B cell (primary cell): ENCODE data around the gene HOXB3. TPM values are rescaled to one million over a fixed set of nuclear protein-coding genes. Genes with fewer than 3 reads are reported as not detected.
A peak's percentile ranks its signal among the peaks of the same experiment; 100 is the strongest.

Experiments used
- ATAC-seq: fragments of 200-7000 bp; cut with Tn5 transposase; one replicate; pipeline ENCODE4 v1.10.0; 2021; ENCODE audit warnings: low read depth, mild to moderate bottlenecking, moderate number of reproducible peaks, moderate library complexity
- CTCF ChIA-PET: fragments of 350-600 bp; sonication (Branson Sonifier 250); formaldehyde crosslinking; loops from one replicate; lab custom pipeline; 2021; ENCODE audit warnings: antibody characterized with exemption, inconsistent platforms; lab: Charles Lee
- POLR2A ChIA-PET: fragments of 350-600 bp; sonication (Branson Sonifier 250); formaldehyde crosslinking; loops from one replicate; lab custom pipeline; 2021; ENCODE audit warnings: antibody characterized with exemption; lab: Charles Lee
- DNase-seq: peaks from one replicate; pipeline ENCODE4 v3.0.0; 2013
- H2AFZ ChIP-seq: 2 replicates; pipeline ENCODE4 v1.6.1; 2012; ENCODE audit warnings: mild to moderate bottlenecking, low read depth, low read length; ENCODE audit not compliant: insufficient read depth, poor library complexity, severe bottlenecking
- H3K27ac ChIP-seq, 2 donors: 1 replicate in 1 of 2; 2 replicates in 1 of 2; pipeline ENCODE4 v1.5.1; 2012 to 2013; ENCODE audit warnings: low read length in 2 of 2, mild to moderate bottlenecking in 2 of 2, moderate library complexity in 1 of 2
- H3K27me3 ChIP-seq, 4 experiments: fragments of 200-600 bp in 1 of 4; sonication (generic) in 1 of 4; replicated peaks in 1 of 4; 1 replicate in 2 of 4; 2 replicates in 2 of 4; pipeline versions ENCODE4 v1.6.1 to v1.7.0; 2013 to 2016; ENCODE audit warnings: low read length in 3 of 4, mild to moderate bottlenecking in 2 of 4, mixed read lengths in 1 of 4, moderate library complexity in 1 of 4; ENCODE audit not compliant: insufficient read depth in 4 of 4, control insufficient read depth in 3 of 4; ENCODE audit errors: control extremely low read depth in 1 of 4
- H3K36me3 ChIP-seq, 2 experiments: replicated peaks in 1 of 2; 1 replicate in 1 of 2; 2 replicates in 1 of 2; pipeline versions ENCODE4 v1.6.1 to v1.7.1; 2013; ENCODE audit warnings: low read length in 1 of 2; ENCODE audit not compliant: insufficient read depth in 2 of 2, control insufficient read depth in 1 of 2; ENCODE audit errors: control extremely low read depth in 1 of 2, extremely low read depth in 1 of 2
- H3K4me1 ChIP-seq, 2 donors: fragments of 200-600 bp in 1 of 2; sonication (generic) in 1 of 2; 1 replicate in 1 of 2; 2 replicates in 1 of 2; pipeline versions ENCODE4 v1.5.1 to v1.6.1; 2013 to 2017; ENCODE audit warnings: low read length in 2 of 2; ENCODE audit not compliant: control insufficient read depth in 2 of 2, insufficient read depth in 2 of 2
- H3K4me2 ChIP-seq: replicated peaks from 2 replicates; pipeline ENCODE3; 2012; ENCODE audit warnings: mild to moderate bottlenecking, low read depth, low read length; ENCODE audit not compliant: poor library complexity, severe bottlenecking
- H3K4me3 ChIP-seq, 5 experiments: fragments of 200-600 bp in 1 of 5; sonication (generic) in 1 of 5; 1 replicate in 3 of 5; 2 replicates in 2 of 5; pipeline versions ENCODE4 v1.5.1 to v1.7.0; 2011 to 2016; ENCODE audit warnings: low read length in 4 of 5, mild to moderate bottlenecking in 4 of 5, low read depth in 2 of 5, control low read depth in 1 of 5, moderate library complexity in 1 of 5; ENCODE audit not compliant: insufficient read depth in 1 of 5; ENCODE audit errors: control extremely low read depth in 1 of 5, extremely low read depth in 1 of 5
- H3K79me2 ChIP-seq: fragments of 200-600 bp; sonication (generic); one replicate; pipeline ENCODE4 v1.6.0; 2016; ENCODE audit warnings: low read length; ENCODE audit not compliant: control insufficient read depth, insufficient read depth
- H3K9ac ChIP-seq: fragments of 200-600 bp; sonication (generic); 2 replicates; pipeline ENCODE4 v1.6.1; 2017; ENCODE audit warnings: mild to moderate bottlenecking, low read length, moderate library complexity
- H3K9me3 ChIP-seq, 3 donors: one replicate each; pipeline versions ENCODE4 v1.6.1 to v1.7.1; 2013; ENCODE audit warnings: low read length in 2 of 3; ENCODE audit not compliant: control insufficient read depth in 2 of 3, insufficient read depth in 1 of 3; ENCODE audit errors: control extremely low read depth in 1 of 3
- H4K20me1 ChIP-seq: 2 replicates; pipeline ENCODE4 v1.6.0; 2012; ENCODE audit warnings: mild to moderate bottlenecking, low read length; ENCODE audit not compliant: insufficient read depth, control insufficient read depth, poor library complexity, severe bottlenecking
- H3K27ac Mint-ChIP-seq: one replicate; pipeline ENCODE4 v1.8.0; 2021; ENCODE audit warnings: mixed read lengths
- H3K27me3 Mint-ChIP-seq: one replicate; pipeline ENCODE4 v1.8.0; 2021; ENCODE audit warnings: mixed read lengths
- H3K4me1 Mint-ChIP-seq: one replicate; pipeline ENCODE4 v1.8.0; 2021; ENCODE audit warnings: mixed read lengths
- H3K4me3 Mint-ChIP-seq: one replicate; pipeline ENCODE4 v1.8.0; 2021; ENCODE audit warnings: mixed read lengths
- H3K9me3 Mint-ChIP-seq: one replicate; pipeline ENCODE4 v1.8.0; 2022; ENCODE audit warnings: mixed read lengths; ENCODE audit not compliant: insufficient read depth
- CTCF ChIP-seq: fragments of 200-600 bp; IDR thresholded peaks from one replicate; pipeline ENCODE4 v1.8.0; 2022; ENCODE audit warnings: antibody characterized with exemption, mild to moderate bottlenecking
- EZH2 ChIP-seq: IDR thresholded peaks from 2 replicates; pipeline ENCODE4 v1.6.1; 2012; ENCODE audit warnings: borderline replicate concordance, low read depth, mild to moderate bottlenecking, moderate library complexity, low read length; ENCODE audit not compliant: insufficient read depth, poor library complexity, severe bottlenecking
- WGBS: methylation state at CpG from one replicate; pipeline ENCODE4 v1.1.5; 2013; ENCODE audit warnings: missing lambda C conversion rate; ENCODE audit not compliant: insufficient coverage; 5-methylcytosine and 5-hydroxymethylcytosine counted together
- intact Hi-C: fragments of 100-400 bp; cut with micrococcal nuclease; formaldehyde crosslinking; loops from one replicate; pipeline ENCODE4 v1.10.0; 2022
- polyA plus RNA-seq: library from polyadenylated mRNA; depleted of rRNA; stranded (reverse); fragments of >200 nt; gene quantifications from 2 replicates; pipeline ENCODE4 v1.2.3, GENCODE V29; 2012
- total RNA-seq, 2 donors: library from RNA; stranded (reverse); fragments of 120-200 nt in 1 of 2; gene quantifications; 1 replicate in 1 of 2; 2 replicates in 1 of 2; pipeline versions ENCODE4 v1.2.3 to v1.2.4, GENCODE V29; 2013 to 2022

HOXB3 gene
- total and polyA plus RNA-seq, 2 donors (not counting 1 experiment from before 2014, with no cell fraction given) = 3.0 to 4.0 TPM

DNA sequence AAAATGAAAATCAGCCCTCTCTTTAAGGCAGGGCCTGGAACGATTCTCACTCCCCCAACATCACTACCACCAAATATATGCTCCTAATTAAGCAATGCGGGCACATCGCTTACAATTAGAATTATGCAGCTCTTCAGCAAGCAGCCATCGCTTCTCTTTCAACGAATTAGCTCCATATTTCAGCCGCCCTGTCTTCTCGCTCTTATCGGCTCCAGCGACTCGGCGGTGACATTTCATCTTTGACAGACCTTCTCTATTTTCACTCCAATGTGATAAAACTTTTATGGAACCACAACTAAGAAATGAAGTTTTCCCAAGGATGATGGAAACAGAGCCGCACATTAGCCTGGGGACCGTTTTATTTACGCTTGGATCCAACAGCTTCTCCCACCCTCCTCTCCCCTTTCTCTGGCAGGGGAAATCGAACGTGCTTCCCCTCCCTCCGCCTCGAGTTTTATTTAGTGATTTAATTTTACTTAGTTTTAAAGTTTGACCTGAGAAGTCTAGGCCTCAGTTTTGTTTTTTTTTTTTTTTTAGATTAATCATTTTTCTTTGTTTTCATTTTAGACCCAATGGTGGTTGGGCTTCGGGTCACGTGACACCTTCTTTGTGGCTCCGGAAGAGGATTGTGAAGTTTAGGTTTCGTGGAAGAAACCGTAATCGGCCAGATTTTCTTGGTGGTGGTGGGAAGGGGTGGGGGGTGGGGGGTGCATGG, 42.1 kb downstream of the HOXB3 start:
- intact Hi-C loops = loop anchor here (10.0 kb wide), 1 partner anchor 53 kb away; no protein-coding TSS in a partner anchor
- WGBS = 37% methylated on average over 16 of the region's 24 CpGs
- peak overlapping the region; percentile 61 for H3K4me2 ChIP-seq

More for the DNA sequence above, 42.1 kb downstream of the HOXB3 start:
- no peak overlapping the region for H3K27ac Mint-ChIP-seq
- H3K4me1 ChIP-seq = peaks cover 27 to 28% of the 10 kb centered on the region in 2 donors
- peaks cover 43% of the 10 kb centered on the region for H3K27me3 Mint-ChIP-seq
- no peak for TF ChIP-seq CTCF
- TF ChIP-seq EZH2 = no peak
- ChIA-PET POLR2A (interaction anchor here (0.7 kb wide), 1 partner anchor 77 kb away, joined by 4 read pairs; no protein-coding TSS in a partner anchor), CTCF (interaction anchor here (1.1 kb wide), 1 partner anchor 196 kb away, joined by 4 read pairs; no protein-coding TSS in a partner anchor)
- peak overlapping the region; percentile 39 for H2AFZ ChIP-seq
- no peaks in the 10 kb centered on the region for H4K20me1 ChIP-seq
- H3K9me3 Mint-ChIP-seq = no peaks in the 10 kb centered on the region
- peaks cover 17% of the 10 kb centered on the region for H3K4me1 Mint-ChIP-seq
- peak overlapping the region in 2 of 5 experiments; percentile 25 to 32 for H3K4me3 ChIP-seq
- peaks cover 0 to 3% (median 0%) of the 10 kb centered on the region in 3 donors for H3K9me3 ChIP-seq
- H3K27me3 ChIP-seq = peaks cover 0 to 39% (median 12%) of the 10 kb centered on the region in 4 experiments
- H3K79me2 ChIP-seq = no peaks in the 10 kb centered on the region
- H3K9ac ChIP-seq = peak overlapping the region; percentile 36
- ATAC-seq = no peak
- no peak overlapping the region for H3K27ac ChIP-seq
- no peaks in the 10 kb centered on the region for H3K36me3 ChIP-seq
- H3K4me3 Mint-ChIP-seq = peak overlapping the region; percentile 40
- no peak for DNase-seq
